GM12878 (cell line): ENCODE results near the gene ADGRL2.

Experiments used
- GABPA ChIP-seq: IDR thresholded peaks from 2 replicates; pipeline ENCODE4 v1.6.1; 2014; ENCODE audit warnings: antibody characterized with exemption, low read depth, mild to moderate bottlenecking, inconsistent platforms
- KLF5 ChIP-seq: fragments of 450-650 bp; IDR thresholded peaks from 2 replicates; pipeline ENCODE4 v1.6.1; 2014; ENCODE audit warnings: mild to moderate bottlenecking; ENCODE audit not compliant: partially characterized antibody
- TF ChIP-seq, protein P1 (sequence below), 3 experiments: IDR thresholded peaks in 2 of 3; conservative IDR thresholded peaks in 1 of 3; 2 replicates each; pipeline ENCODE4 v1.5.1; 2011; ENCODE audit warnings: low read depth in 3 of 3, low read length in 3 of 3, mild to moderate bottlenecking in 3 of 3, control low read depth in 2 of 3, moderate library complexity in 2 of 3, inconsistent platforms in 1 of 3, mixed read lengths in 1 of 3; ENCODE audit not compliant: control insufficient read depth in 2 of 3, insufficient read depth in 1 of 3; ENCODE audit errors: extremely low read depth in 1 of 3

DNA sequence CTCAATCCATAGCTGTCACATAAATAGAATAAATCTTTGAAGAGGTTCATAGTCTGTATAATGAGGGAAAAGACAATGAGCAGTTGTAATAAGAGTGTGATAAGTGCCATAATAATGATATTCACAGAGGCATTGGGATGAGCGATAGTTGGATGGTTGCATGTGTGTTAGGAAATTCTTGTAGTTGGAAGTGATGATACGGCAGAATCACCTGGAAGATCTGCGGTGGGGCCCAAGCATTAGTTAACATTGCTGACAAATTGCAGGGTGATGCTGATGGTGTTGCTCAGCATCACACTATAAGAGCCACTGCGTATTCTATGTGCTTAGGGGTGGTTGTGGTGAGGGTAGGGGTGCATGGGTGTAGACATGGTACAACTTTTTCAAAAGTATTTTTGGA is 41.1 kb downstream of the ADGRL2 start:
- TF ChIP-seq, protein P1, sequence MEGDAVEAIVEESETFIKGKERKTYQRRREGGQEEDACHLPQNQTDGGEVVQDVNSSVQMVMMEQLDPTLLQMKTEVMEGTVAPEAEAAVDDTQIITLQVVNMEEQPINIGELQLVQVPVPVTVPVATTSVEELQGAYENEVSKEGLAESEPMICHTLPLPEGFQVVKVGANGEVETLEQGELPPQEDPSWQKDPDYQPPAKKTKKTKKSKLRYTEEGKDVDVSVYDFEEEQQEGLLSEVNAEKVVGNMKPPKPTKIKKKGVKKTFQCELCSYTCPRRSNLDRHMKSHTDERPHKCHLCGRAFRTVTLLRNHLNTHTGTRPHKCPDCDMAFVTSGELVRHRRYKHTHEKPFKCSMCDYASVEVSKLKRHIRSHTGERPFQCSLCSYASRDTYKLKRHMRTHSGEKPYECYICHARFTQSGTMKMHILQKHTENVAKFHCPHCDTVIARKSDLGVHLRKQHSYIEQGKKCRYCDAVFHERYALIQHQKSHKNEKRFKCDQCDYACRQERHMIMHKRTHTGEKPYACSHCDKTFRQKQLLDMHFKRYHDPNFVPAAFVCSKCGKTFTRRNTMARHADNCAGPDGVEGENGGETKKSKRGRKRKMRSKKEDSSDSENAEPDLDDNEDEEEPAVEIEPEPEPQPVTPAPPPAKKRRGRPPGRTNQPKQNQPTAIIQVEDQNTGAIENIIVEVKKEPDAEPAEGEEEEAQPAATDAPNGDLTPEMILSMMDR (IDR thresholded peaks at IDR 0.05 in 2 of 3, conservative IDR thresholded peaks at IDR 0.05 in 1 of 3; ENCODE audit: control insufficient read depth in 2 of 3, extremely low read depth in 1 of 3, insufficient read depth in 1 of 3, low read depth in 3 of 3, low read length in 3 of 3), result no peak
- no peak for TF ChIP-seq KLF5
- no peak for TF ChIP-seq GABPA
